Muscle layer of colon (tissue), 2 donors: ENCODE data around the gene FAM89B.

Experiments
- H3K27ac ChIP-seq: one replicate; pipeline ENCODE4 v1.7.0; 2013; ENCODE audit warnings: low read depth, mild to moderate bottlenecking, low read length, moderate library complexity
- H3K27me3 ChIP-seq, 2 donors: one replicate each; pipeline ENCODE4 v1.7.0; 2013; ENCODE audit warnings: low read length in 2 of 2, mild to moderate bottlenecking in 2 of 2; ENCODE audit not compliant: insufficient read depth in 2 of 2, control insufficient read depth in 1 of 2
- H3K36me3 ChIP-seq: one replicate; pipeline ENCODE4 v1.7.0; 2013; ENCODE audit warnings: mild to moderate bottlenecking, low read length; ENCODE audit not compliant: insufficient read depth
- H3K4me1 ChIP-seq: one replicate; pipeline ENCODE4 v1.7.0; 2013; ENCODE audit warnings: mild to moderate bottlenecking, low read length; ENCODE audit not compliant: insufficient read depth
- H3K4me3 ChIP-seq, 2 donors: one replicate each; pipeline ENCODE4 v1.7.0; 2013; ENCODE audit warnings: low read length in 2 of 2, low read depth in 1 of 2, mild to moderate bottlenecking in 1 of 2, moderate library complexity in 1 of 2
- H3K9ac ChIP-seq: one replicate; pipeline ENCODE4 v1.7.0; 2013; ENCODE audit warnings: low read length
- H3K9me3 ChIP-seq: one replicate; pipeline ENCODE4 v1.7.0; 2013; ENCODE audit warnings: mild to moderate bottlenecking, low read length
- donor health status: abdominal sarcoma.
- donor health status: Adenocarcinoma of cecum.

Gene FAM89B

DNA sequence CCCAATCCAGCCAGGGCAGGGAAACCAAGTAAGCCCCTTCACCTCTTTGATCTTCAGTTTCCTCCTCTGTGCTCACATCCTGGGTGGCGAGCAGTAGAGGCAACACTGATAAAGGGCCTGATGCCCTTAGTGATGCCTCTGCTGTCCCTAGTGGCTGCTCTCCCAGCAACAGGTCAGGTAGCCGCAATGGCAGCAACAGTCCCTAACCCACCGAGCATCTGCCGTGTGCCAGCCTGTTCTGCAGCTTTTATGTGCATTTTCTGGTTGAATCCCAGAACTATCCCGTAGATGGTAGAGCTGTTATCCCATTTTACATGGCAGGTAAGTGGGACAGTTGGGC lies 42.2 kb upstream of the FAM89B start:
- Histone ChIP-seq H3K27ac (no peak overlapping the region), H3K4me3 (no peak overlapping the region), H3K27me3 (no peaks in the 10 kb centered on the region), H3K4me1 (peaks cover 11% of the 10 kb centered on the region), H3K9ac (no peak overlapping the region), H3K9me3 (no peaks in the 10 kb centered on the region), H3K36me3 (peaks cover 52% of the 10 kb centered on the region)

DNA sequence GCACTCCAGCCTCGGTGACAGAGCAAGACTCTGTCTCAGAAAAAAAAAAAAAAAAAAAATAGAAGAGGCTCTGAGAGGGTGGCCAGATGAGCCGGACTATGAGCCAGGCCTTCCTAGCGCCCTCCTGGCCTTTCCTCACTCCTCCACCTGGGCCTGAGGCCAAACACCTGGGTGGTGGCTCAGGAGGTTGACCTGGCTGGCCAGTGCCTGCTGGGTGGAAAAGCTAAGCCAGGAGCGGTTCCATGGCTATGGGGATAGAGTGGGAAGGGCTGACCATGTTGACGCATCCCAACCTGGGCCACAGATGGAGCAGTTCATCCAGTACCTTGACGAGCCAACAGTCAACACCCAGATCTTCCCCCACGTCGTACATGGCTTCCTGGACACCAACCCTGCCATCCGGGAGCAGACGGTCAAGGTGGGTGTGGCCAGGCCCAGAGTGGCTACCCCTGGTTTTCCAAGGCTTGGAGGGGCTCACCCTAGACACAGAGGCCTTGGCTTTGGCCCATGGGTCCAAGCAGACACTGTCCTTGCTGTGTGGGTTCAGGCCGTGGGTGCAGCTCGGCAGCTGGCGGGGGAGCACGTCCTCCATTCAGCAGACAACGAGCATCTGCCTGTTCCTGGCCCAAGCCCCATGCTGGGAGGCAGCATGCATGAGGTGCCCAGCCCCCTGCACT lies 39.8 kb upstream of the FAM89B start:
- Histone ChIP-seq H3K4me1 (no peaks in the 10 kb centered on the region), H3K27me3 (no peaks in the 10 kb centered on the region), H3K9me3 (no peaks in the 10 kb centered on the region), H3K4me3 (no peak overlapping the region), H3K9ac (no peak overlapping the region), H3K27ac (no peak overlapping the region), H3K36me3 (peaks cover 48% of the 10 kb centered on the region)

DNA sequence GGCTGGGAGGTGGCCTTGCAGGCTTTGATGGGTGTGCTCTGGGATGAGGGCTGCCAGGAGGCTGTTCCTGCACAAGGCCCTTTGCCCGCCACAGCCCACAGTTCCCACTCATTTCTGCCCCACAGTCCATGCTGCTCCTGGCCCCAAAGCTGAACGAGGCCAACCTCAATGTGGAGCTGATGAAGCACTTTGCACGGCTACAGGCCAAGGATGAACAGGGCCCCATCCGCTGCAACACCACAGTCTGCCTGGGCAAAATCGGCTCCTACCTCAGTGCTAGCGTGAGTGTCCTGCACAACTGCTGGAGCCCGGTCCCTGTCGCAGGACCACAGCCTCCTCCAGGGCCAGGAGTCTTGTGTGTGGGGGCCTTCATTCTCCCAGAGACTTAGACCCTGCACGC lies 37.2 kb upstream of the FAM89B start:
- Histone ChIP-seq H3K9ac (no peak overlapping the region), H3K36me3 (peaks cover 37% of the 10 kb centered on the region), H3K4me3 (no peak overlapping the region), H3K4me1 (peaks cover 5% of the 10 kb centered on the region), H3K27me3 (no peaks in the 10 kb centered on the region), H3K27ac (no peak overlapping the region), H3K9me3 (no peaks in the 10 kb centered on the region)

DNA sequence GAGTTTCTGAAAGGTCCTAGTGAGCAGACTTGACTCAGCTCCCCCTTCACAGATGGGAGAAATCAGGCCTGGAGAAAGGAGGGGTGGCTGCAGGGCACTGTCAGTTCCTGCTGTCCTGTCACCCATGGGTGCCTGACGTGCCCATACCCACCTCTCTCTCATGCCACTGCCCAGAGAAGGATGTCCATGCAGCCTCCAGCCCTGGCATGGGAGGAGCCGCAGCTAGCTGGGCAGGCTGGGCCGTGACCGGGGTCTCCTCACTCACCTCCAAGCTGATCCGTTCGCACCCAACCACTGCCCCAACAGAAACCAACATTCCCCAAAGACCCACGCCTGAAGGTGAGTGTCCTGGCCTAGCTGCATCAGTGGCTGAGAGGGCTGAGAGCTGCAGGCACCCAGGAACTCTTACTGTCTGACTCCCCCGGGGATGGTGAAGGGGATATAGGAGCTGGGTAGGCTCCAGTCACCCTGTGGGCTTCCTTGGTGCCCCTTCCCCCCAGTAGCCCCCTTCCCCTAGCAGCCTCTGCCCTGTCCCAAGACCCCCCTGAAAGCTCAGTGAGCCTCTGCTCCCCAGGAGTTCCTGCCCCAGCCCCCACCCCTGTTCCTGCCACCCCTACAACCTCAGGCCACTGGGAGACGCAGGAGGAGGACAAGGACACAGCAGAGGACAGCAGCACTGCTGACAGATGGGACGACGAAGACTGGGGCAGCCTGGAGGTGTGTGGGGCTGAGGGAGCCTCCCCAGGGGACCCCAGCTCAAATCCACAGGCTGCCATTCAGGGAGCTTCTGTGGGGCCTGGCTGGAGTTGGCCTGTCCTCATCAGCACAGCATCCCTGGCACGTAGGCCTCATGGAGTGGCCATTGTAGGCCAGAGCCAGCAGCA lies 35.7 kb upstream of the FAM89B start:
- Histone ChIP-seq H3K4me1 (peaks cover 14% of the 10 kb centered on the region), H3K9me3 (no peaks in the 10 kb centered on the region), H3K36me3 (peaks cover 25% of the 10 kb centered on the region), H3K4me3 (no peak overlapping the region), H3K9ac (no peak overlapping the region), H3K27me3 (no peaks in the 10 kb centered on the region), H3K27ac (no peak overlapping the region)

DNA sequence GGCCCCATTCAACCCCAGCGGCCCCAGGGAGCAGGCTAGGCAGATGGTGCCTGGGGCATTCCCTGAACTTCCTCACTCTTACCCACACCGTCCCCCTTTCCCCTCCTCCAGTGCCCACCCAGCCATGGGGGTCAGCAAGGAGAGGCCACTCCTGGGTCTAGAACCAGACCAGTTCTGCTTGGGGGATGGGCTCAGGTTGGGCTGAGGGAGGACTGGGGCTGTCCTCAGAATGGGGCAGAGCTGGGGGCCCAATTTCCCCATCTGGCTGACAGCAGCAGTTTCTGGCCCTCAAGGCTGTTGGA lies 35.1 kb upstream of the FAM89B start:
- no peaks in the 10 kb centered on the region for H3K9me3 ChIP-seq
- H3K36me3 ChIP-seq = peaks cover 21% of the 10 kb centered on the region
- no peak overlapping the region for H3K4me3 ChIP-seq
- no peak overlapping the region for H3K9ac ChIP-seq
- peaks cover 19% of the 10 kb centered on the region for H3K4me1 ChIP-seq
- H3K27me3 ChIP-seq = no peaks in the 10 kb centered on the region
- no peak overlapping the region for H3K27ac ChIP-seq

DNA sequence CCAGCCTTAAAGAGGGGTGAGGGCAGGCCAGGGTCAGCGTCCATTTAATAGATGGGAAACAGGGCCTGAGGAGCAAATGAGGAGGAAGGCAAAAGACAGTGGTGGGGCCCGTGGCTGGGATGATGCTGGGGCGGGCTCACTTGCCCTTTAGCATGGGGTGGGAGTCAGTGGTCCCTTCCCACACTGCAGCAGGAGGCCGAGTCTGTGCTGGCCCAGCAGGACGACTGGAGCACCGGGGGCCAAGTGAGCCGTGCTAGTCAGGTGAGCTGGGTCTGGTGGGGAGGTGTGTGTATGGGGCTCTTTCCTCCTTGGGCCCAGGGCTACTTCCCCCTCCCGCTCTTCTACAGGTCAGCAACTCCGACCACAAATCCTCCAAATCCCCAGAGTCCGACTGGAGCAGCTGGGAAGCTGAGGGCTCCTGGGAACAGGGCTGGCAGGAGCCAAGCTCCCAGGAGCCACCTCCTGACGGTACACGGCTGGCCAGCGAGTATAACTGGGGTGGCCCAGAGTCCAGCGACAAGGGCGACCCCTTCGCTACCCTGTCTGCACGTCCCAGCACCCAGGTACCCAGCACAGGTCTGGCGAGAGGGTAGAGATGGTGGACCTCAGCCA lies 34.6 kb upstream of the FAM89B start:
- Histone ChIP-seq H3K9ac (no peak overlapping the region), H3K27me3 (no peaks in the 10 kb centered on the region), H3K27ac (no peak overlapping the region), H3K9me3 (no peaks in the 10 kb centered on the region), H3K36me3 (peaks cover 19% of the 10 kb centered on the region), H3K4me3 (no peak overlapping the region), H3K4me1 (peaks cover 19% of the 10 kb centered on the region)

DNA sequence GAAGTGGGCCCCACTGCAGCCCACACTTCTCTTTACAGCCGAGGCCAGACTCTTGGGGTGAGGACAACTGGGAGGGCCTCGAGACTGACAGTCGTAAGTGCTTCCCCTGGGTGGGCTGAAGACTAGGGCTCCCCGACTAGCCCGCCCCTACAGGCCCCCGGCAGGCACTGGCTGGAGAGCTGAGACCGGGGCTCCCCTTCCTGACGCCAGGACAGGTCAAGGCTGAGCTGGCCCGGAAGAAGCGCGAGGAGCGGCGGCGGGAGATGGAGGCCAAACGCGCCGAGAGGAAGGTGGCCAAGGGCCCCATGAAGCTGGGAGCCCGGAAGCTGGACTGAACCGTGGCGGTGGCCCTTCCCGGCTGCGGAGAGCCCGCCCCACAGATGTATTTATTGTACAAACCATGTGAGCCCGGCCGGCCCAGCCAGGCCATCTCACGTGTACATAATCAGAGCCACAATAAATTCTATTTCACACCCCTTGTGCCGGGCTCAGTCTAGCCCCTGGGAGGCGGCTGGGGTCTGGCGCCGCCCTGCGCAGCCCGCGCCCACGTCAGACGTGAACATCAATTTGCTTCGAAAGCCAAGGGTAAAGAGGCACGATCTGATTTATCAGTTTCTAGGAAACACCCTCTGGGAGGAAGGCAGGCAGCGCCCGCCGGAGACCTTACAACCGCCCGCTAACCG lies 34.0 kb upstream of the FAM89B start:
- peaks cover 19% of the 10 kb centered on the region for H3K4me1 ChIP-seq
- no peaks in the 10 kb centered on the region for H3K27me3 ChIP-seq
- no peak overlapping the region for H3K27ac ChIP-seq
- H3K9me3 ChIP-seq = no peaks in the 10 kb centered on the region
- peaks cover 21% of the 10 kb centered on the region for H3K36me3 ChIP-seq
- no peak overlapping the region for H3K4me3 ChIP-seq
- no peak overlapping the region for H3K9ac ChIP-seq

DNA sequence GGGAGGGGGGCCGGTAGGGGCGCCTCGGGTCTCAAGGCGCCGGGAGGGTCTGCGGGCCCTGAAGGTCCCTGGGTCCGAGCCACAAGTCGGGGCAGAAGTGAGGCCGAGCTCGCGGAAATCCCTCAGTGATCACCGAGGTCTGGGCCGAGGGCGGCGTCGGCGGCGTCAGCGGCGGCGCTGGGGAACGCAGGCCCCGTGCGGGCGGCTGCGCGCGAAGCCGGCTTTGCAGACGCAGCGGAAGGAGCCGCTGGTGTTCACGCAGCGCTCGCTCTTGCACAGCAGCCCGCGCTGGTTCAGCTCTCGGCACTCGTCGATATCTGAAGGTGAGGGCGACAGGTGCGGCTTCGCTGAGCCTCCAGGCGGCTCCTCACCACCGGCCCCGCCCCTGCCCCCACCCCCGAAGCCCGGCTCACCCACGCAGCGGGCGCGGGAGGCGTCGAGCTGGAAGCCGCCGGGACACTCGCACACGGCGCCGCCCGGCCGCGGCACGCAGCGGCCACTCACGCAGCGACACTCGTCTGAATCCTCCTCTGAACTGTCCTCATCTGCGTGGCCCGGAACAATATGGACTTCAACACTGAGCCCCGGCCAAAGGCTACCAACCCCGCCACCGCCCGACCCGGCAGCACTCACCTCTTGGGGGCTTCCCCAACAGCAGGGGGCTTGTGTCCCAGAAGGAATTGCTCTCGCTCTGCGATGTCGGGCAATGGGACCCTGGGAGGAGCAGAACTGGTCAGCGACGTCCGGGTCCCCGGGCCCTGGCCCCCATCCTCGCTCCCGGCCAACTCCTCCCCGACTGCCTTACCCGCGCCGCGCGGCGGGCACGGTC lies 33.2 kb upstream of the FAM89B start:
- Histone ChIP-seq H3K9ac (no peak overlapping the region), H3K36me3 (peaks cover 23% of the 10 kb centered on the region), H3K9me3 (no peaks in the 10 kb centered on the region), H3K4me3 (peak overlapping the region in 1 of 2 donors; percentile 59), H3K27ac (no peak overlapping the region), H3K27me3 (no peaks in the 10 kb centered on the region), H3K4me1 (peaks cover 19% of the 10 kb centered on the region)

DNA sequence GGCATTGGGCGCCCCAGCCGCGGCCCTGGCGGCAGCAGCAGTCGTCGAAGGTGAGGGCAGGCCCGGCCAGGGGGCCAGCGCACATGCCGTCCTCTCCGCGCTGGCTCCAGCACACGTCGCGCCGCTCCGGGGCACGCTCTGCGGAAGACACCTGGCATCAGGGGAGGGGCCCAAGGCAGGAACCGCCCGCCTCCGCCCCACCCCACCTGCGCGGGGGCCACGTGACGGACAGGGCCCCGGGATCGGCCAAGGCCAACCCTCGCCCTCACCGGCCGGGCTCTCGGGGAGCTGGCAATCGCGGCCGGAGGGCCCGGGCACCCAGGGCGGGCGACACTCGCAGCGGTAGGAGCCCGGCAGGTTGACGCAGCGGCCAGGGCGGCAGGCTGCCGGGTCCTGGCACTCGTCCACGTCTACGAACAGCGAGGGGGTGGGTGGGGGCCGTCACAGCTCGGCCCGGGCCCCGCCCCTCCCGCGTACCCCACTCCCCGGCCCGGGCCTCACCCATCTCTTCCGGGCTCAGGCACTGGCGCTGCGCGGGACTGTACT lies 32.5 kb upstream of the FAM89B start:
- Histone ChIP-seq H3K36me3 (peaks cover 26% of the 10 kb centered on the region), H3K27me3 (no peaks in the 10 kb centered on the region), H3K4me3 (peak overlapping the region; percentile 59 to 74), H3K9me3 (no peaks in the 10 kb centered on the region), H3K27ac (peak overlapping the region; percentile 93), H3K9ac (no peak overlapping the region), H3K4me1 (peaks cover 19% of the 10 kb centered on the region)

DNA sequence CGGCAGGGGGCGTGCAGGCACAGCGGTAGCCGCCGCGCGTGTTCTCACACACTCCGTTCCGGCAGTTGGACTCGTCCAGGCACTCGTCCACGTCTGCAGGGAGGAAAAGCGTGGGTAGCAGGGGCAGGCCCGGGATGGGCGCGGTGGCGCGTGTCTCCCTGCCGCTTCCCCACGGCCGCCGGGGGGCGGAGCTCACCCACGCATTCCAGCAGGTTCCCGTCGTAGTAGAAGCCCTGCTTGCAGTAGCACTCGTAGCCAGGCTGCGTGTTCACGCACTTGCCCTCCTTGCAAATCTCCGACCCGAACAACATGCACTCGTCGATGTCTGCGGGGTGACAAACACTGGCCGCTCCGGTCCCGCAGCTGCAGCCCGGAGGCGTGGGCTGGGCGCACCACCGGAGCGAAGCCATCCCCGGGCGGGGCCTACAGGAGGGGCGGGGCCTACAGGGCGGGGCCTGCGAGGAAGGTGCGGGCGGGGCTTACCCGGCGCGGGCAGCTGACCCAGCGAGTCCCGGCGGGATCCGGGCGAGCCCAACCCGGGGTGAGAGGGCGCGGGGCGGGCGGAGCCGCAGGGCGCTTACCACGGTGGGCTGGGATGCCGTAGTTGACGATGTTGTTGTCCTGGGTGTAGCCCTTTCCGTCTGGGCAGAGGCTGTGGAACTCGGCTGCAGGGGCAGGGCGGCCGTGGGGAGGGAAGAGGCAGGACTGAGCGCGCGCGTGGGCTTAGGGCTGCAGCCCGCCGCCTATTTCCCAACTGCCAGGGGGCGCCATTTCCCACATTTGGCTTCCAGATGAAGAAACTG lies 31.8 kb upstream of the FAM89B start:
- peaks cover 19% of the 10 kb centered on the region for H3K4me1 ChIP-seq
- H3K27me3 ChIP-seq = no peaks in the 10 kb centered on the region
- H3K36me3 ChIP-seq = peaks cover 25% of the 10 kb centered on the region
- H3K4me3 ChIP-seq = peak overlapping the region; percentile 59 to 74
- peak overlapping the region; percentile 71 for H3K9ac ChIP-seq
- no peaks in the 10 kb centered on the region for H3K9me3 ChIP-seq
- H3K27ac ChIP-seq = peak overlapping the region; percentile 93
